ENCODE data around the gene CNTROB.
"Not testable (repeated sequence)": the region's sequence is repeated elsewhere in the genome, so short reads cannot be mapped to it uniquely, and the experiment has no call there.

Gene CNTROB

GRCh38 chr17:7943291-7943690 is 11.3 kb downstream of the CNTROB start:
- no peak for DNase-seq

DNA sequence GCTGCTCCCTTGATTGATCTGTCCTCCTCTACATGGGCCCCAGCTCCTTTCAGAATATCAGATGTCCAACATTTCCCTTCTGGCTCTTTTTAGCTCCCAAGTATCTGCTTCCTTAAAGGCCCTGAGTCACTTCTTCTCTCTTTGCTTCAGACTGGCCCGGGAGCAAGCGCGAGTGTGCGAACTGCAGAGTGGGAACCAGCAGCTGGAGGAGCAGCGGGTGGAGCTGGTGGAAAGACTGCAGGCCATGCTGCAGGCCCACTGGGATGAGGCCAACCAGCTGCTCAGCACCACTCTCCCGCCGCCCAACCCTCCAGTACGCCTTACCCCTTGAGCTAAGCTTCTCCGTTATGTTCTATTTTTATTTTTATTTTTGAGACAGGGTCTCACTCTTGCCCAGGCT is 12.3 kb downstream of the CNTROB start:
- no peak for DNase-seq

DNA sequence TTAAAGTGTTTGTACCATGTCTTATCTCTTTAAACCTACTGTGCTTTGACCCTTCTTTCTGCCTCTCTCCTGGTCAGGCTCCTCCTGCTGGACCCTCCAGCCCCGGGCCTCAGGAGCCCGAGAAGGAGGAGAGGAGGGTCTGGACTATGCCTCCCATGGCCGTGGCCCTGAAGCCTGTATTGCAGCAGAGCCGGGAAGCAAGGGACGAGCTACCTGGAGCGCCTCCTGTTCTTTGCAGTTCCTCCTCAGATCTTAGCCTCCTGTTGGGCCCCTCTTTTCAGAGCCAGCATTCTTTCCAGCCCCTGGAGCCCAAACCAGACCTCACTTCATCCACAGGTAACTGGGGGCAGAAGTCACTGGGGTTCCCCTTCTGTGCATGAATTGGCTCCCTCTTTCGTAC is 13.6 kb downstream of the CNTROB start:
- DNase-seq = no peak

- DNase-seq = no peak
These were observed 14.4 kb downstream of the CNTROB start for GRCh38 chr17:7946441-7946840.

- no peak for DNase-seq
These were observed 15.6 kb downstream of the CNTROB start for GRCh38 chr17:7947651-7948050.

DNA sequence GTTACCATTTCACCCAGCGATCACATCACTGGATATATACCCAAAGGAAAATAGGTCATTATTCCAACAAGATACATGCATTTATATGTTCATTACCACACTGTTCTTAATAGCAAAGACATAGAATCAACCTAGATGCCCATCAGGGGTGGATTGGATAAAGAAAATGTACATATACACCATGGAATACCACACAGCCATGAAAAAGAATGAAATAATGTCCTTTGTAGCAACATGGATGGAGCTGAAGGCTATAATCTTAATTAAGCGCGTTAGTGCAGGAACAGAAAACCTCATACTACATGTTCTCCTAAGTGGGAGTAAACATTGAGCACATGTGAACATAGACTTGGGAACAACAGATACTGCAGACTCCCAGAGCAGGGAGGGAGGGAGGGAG is 18.6 kb downstream of the CNTROB start:
- DNase-seq = no peak

- peak; percentile 33 to 45 for DNase-seq
These were observed 19.3 kb downstream of the CNTROB start for GRCh38 chr17:7951143-7951792.

- DNase-seq = not testable (repeated sequence)
These were observed 21.3 kb downstream of the CNTROB start for GRCh38 chr17:7953266-7953665.

- no peak for DNase-seq
These were observed 23.6 kb downstream of the CNTROB start for GRCh38 chr17:7955414-7956227.

- no peak for DNase-seq
These were observed 24.4 kb downstream of the CNTROB start for GRCh38 chr17:7956228-7956965.

- DNase-seq = no peak
These were observed 27.7 kb downstream of the CNTROB start for GRCh38 chr17:7959503-7960253.

GRCh38 chr17:7961421-7961820 is 29.4 kb downstream of the CNTROB start:
- DNase-seq = no peak

- no peak for DNase-seq
These were observed 35.7 kb downstream of the CNTROB start for GRCh38 chr17:7967751-7968150.

DNA sequence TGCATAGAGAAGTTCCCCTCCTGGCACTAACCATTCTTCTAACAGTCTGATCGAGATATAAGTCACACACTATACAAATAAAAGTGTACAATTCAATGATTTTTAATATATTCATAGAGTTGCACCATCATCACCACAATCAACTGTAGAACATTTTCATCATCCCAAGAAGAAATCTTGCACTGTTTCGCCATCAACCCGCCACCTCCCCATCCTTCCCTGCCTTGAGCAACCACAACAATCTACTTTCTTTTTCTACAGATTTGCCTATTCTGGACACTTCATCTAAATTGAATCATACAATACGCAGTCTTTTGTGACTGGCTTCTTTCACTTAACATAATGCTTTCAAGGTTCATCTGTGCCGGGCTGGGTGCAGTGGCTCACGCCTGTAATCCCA is 37.4 kb downstream of the CNTROB start:
- no peak for DNase-seq

- no peak for DNase-seq
These were observed 39.6 kb downstream of the CNTROB start for GRCh38 chr17:7971651-7972050.

DNA sequence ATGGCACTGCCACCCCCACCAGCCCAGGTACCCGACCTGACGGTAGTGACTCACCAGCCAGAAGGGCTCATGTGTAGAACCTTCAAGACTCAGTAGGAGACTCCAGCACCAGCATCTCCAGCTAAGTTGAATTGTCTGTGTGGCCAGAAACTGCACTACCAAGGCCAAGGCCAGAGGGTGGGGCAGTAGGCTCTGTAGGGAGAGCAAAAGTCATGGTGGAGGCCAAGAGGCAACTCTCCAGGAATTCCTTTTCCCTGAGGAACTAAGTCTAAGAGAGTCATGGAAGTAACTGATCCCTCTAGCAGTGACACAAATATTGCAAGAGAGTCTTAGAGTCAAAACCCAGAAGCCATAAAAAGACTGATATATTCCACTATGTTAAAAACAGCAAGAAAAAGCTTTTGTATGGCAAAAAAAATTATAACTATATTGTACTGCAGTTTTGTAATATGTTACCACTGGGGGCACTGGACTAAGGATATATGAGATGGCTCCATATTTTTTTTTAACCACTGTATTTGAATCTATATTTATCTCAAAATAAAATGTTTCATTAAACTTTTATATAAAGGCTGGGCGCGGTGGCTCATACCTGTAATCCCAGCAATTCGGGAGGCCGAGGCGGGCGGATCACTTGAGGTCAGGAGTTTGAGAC is 40.3 kb downstream of the CNTROB start:
- no peak for DNase-seq

DNA sequence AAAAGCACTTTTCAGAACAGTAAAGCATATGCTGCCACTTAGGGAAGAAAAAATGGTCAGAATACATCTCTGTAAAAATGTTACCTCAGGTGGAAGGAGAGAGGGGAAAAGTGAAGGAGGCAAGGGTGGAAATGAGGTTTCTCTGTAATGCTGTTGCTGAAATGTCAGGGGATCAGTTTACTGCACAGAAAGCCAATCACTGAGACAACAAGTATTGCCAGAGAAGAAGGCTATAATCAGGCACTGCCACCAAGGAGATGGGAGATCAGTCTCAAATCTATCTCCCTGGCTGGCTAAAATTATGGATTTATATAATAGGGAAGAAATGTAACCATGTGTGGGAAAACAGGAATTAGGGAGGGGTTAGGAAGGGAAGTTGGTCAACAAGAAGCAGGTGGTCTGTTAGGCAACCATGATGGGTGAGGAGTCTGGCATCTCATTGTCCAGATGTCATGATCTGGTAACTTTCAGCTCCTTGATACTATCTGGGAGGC is 42.7 kb downstream of the CNTROB start:
- DNase-seq = no peak

GRCh38 chr17:7977039-7977438 is 45.0 kb downstream of the CNTROB start:
- DNase-seq = no peak

- DNase-seq = no peak
These were observed 45.8 kb downstream of the CNTROB start for GRCh38 chr17:7977805-7978204.

GRCh38 chr17:7982173-7982572 is 50.2 kb downstream of the CNTROB start:
- DNase-seq = no peak

DNA sequence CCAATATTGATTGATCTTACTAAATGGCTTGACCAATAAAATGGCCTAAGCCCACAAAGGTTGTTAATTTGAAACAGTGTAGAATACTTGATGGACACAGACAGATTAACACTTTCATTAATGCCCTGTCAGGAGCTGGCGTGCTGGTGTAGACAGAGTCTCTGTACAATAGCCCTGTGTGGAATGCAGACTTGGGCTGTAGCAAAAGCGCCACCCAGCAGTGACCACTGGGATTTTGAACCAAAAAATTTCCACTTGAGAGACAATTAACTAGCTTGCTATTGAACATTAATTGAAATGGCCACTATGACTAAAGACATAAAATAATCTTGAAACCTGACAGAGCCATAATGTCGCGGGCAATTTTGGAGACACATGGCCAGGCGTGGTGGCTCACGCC is 50.7 kb downstream of the CNTROB start:
- no peak for DNase-seq

DNA sequence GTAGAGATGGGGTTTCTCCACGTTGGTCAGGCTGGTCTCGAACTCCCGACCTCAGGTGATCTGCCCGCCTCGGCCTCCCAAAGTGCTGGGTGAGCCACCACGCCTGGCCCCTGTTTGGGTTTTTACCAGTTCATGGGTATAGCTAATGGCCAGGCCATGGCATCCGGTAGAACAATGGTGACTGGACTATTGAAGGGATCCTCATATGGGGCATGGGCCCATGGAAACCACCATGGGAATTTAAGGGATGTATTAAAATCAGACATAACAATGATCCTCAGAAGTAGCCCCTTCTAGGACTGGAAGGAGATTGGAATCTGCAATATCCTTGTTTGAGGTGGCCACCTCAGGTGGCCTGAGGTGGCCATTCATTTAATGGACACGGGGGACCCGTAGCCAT is 52.9 kb downstream of the CNTROB start:
- no peak for DNase-seq

Measured in stimulated activated CD4-positive, alpha-beta T cell treated with anti-CD3 and anti-CD28 coated beads, Interleukin-4, amount 100 ng/mL, for 4 hours (primary cell).